GM18502 (cell line): Measurements from ENCODE around the gene POLR1G.
A peak's percentile ranks its signal among the peaks of the same experiment; 100 is the strongest.

Experiments
- ATAC-seq: cut with Tn5 transposase; IDR thresholded peaks from one replicate; pipeline ENCODE4 v1.9.1; 2021; ENCODE audit warnings: mild to moderate bottlenecking; ENCODE audit not compliant: unreplicated experiment, poor library complexity

Gene POLR1G

GRCh38 chr19:45406226-45407090 is at the start of gene POLR1G:
Gene POLR1G (plus strand): TSS chr19:45406644. CDS start chr19:45406697, 53 bp downstream.
- peak; percentile 70 for ATAC-seq

- ATAC-seq = no peak
These were observed 49.5 kb upstream of the POLR1G start for GRCh38 chr19:45356760-45357444.

GRCh38 chr19:45357445-45357783 is 49.0 kb upstream of the POLR1G start:
- ATAC-seq = no peak

- no peak for ATAC-seq
These were observed 48.1 kb upstream of the POLR1G start for GRCh38 chr19:45358213-45358792.

- no peak for ATAC-seq
These were observed 44.8 kb upstream of the POLR1G start for GRCh38 chr19:45361608-45362007.

GRCh38 chr19:45362291-45362690 is 44.2 kb upstream of the POLR1G start:
- no peak for ATAC-seq

GRCh38 chr19:45363861-45364459 is 42.5 kb upstream of the POLR1G start:
- no peak for ATAC-seq

GRCh38 chr19:45364696-45365095 is 41.7 kb upstream of the POLR1G start:
- ATAC-seq = no peak

- no peak for ATAC-seq
These were observed 38.3 kb upstream of the POLR1G start for GRCh38 chr19:45368127-45368526.

- ATAC-seq = no peak
These were observed 37.6 kb upstream of the POLR1G start for GRCh38 chr19:45368737-45369340.

- ATAC-seq = peak; percentile 94
These were observed 35.8 kb upstream of the POLR1G start, which contains the start of gene ERCC2 for GRCh38 chr19:45370410-45371204. Gene ERCC2 (minus strand): TSS chr19:45370573. CDS start chr19:45370540, 33 bp downstream.

- no peak for ATAC-seq
These were observed 30.3 kb upstream of the POLR1G start for GRCh38 chr19:45376045-45376724.

- no peak for ATAC-seq
These were observed 26.3 kb upstream of the POLR1G start for GRCh38 chr19:45380107-45380506.

GRCh38 chr19:45382426-45382825 is 24.0 kb upstream of the POLR1G start:
- ATAC-seq = no peak

GRCh38 chr19:45385392-45386221 is 20.8 kb upstream of the POLR1G start:
- no peak for ATAC-seq

- ATAC-seq = no peak
These were observed 15.1 kb upstream of the POLR1G start for GRCh38 chr19:45391346-45391745.

GRCh38 chr19:45391871-45392665 is 14.4 kb upstream of the POLR1G start:
- ATAC-seq = no peak
